Astrocyte of the cerebellum (primary cell): ENCODE results near the gene SCN3A.

ENCODE experiments used
- DNase-seq: peaks from one replicate; pipeline ENCODE4 v3.0.0-alpha.2; 2011; ENCODE audit warnings: low read depth
- H3K4me3 ChIP-seq: 2 replicates; pipeline ENCODE4 v1.5.1; 2011; ENCODE audit warnings: mild to moderate bottlenecking, low read depth, low read length, moderate library complexity
- in situ Hi-C: cut with HindIII; loops from 2 replicates; pipeline ENCODE4 v1.10.0; 2017; ENCODE audit warnings: low sequenced_read_pairs
- TF ChIP-seq, protein P1 (sequence below): IDR thresholded peaks from 2 replicates; pipeline ENCODE4 v1.5.1; 2012; ENCODE audit warnings: low read length, low read depth, moderate library complexity, mild to moderate bottlenecking; ENCODE audit errors: missing control alignments

SCN3A gene

DNA sequence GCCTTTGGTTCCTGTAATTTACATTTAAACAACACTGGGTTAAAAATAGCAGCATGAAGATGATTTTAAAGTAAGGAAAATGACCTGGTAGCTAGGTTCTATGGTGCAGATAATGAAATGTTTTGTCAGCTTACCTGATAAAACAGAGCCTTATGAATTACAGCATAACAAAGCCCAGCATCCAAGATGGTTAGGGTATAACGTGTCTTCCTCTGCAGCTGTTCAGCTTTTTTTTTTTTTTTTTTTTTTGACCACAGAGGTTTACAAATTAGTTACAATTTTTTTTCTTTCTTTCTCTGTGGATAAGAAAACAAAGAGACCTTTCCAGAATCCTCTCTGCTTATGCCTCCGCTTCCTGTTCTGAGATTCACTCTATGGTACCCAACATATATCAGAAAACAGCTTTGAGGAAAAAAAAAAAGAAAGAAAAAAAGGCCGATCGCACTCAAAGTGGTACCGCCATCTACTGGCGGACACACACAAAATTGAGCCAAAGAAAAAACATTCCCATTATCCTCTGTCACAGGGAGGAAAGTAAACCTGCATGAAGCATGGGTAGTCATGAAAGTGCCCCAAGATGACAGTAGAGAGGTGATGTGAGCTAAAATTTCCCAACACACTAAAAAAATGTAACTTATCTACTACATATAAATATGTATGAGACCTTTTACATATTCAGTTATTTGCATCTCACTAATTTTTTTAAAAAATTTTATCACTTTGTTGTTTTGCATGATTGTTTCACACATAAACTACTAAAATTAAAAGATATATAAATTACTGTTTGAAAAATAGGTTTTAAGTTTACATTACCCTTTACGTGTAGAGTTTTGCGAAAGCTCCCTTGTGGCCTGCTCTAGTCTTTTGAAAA is at the start of gene SCN3A:
TSS of gene SCN3A (minus strand) at position 362 of the 871 bp plus-strand sequence. CDS start 27,656 bp downstream, outside the sequence.
- peak within 1 kb of the TSS; percentile 16 for H3K4me3 ChIP-seq
- DNase-seq, result peak; percentile 39
- TF ChIP-seq, protein P1, sequence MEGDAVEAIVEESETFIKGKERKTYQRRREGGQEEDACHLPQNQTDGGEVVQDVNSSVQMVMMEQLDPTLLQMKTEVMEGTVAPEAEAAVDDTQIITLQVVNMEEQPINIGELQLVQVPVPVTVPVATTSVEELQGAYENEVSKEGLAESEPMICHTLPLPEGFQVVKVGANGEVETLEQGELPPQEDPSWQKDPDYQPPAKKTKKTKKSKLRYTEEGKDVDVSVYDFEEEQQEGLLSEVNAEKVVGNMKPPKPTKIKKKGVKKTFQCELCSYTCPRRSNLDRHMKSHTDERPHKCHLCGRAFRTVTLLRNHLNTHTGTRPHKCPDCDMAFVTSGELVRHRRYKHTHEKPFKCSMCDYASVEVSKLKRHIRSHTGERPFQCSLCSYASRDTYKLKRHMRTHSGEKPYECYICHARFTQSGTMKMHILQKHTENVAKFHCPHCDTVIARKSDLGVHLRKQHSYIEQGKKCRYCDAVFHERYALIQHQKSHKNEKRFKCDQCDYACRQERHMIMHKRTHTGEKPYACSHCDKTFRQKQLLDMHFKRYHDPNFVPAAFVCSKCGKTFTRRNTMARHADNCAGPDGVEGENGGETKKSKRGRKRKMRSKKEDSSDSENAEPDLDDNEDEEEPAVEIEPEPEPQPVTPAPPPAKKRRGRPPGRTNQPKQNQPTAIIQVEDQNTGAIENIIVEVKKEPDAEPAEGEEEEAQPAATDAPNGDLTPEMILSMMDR, result peak; percentile 78
- in situ Hi-C loops, result loop anchor here (25.0 kb wide), 1 partner anchor 192 kb away; no protein-coding TSS in a partner anchor

DNA sequence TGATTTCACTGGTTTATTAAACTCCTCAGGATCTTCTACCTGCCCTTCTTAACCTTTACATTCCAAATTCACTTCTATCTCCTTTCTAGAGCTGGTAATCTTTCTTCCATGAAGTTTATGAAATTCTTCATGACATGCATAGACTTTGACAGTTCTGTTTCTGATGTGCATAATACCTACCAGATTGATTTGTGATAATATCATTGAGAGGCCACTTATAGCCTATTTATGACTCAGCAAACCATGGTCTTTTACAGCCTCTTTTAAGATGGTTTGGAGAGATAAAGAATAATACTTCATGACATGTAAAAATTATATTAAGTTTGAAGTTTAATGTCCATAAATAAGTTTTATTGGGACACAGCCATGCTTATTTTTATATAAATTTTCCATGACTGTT is 49.3 kb upstream of the SCN3A start:
- TF ChIP-seq, protein P1, result no peak
- DNase-seq, result no peak
- in situ Hi-C loops, result no loop called here
- no peak overlapping the region for H3K4me3 ChIP-seq

DNA sequence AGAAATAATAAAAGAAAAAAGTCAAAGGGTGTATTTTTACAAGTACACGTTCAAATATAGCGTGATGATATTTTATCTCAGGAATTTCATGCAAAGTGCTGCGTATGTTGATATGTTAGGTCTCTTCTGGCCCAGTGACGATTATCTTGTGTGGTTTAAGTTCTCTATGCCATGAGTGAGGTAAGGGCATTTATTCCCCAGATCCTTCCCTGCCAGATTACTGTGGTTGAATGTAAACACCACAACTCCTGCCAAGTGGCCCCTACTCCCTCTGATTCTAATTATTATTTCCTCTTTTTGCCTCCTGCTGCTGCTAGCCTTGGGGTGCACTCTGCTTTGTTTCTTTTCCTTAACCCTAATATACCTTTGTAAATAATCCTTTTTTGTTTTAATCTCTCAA is 47.5 kb upstream of the SCN3A start:
- TF ChIP-seq, protein P1, result no peak
- no peak overlapping the region for H3K4me3 ChIP-seq
- in situ Hi-C loops, result no loop called here
- no peak for DNase-seq

DNA sequence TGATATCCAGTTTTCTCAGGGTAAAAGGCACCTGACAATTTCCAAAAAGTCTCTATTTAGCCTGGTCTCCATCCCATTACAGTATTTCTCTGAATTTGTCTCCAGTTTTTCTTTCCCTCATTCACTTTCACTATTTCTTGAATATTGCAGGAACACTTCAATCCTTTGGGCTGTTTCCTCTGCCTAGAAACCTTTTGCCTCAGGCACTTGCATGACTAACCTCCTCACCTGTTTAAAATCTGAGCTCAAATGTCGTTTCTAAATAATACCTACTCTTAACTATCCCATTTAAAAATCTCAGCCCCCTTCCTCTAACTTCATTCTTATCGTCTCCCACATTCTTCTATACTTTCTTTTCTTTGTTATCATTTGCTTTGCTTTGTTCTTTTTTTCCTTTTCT is 44.4 kb upstream of the SCN3A start:
- in situ Hi-C loops, result no loop called here
- H3K4me3 ChIP-seq, result no peak overlapping the region
- TF ChIP-seq, protein P1, result no peak
- DNase-seq, result no peak

DNA sequence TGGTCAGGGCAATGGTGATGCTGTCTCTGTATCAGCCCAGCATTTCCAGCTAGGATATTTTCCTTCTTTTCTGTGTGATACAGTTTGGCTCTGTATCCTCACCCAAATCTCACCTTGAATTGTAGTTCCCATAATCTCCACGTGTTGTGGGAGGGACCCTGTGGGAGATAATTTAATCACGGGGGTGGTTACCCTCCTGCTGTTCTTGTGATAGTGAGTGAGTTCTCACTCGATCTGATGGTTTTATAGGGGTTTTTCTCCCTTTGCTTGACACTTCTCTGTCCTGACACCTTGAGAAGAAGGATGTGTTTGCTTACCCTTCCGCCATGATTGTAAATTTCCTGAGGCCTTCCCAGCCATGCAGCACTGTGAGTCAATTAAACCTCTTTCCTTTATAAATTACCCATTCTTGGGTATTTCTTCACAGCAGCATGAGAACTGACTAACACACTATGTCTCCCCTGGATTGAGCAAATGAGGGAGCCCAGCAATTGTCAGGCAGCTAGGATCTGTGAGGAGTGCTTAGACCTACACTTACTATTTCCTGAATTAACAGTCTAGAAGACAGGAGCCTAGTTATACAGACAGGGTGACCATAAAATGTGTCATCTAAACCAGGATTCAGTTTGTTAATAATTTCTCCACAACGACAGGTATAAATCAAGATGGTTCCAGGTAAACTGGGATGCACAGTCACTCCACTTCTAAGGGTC is 41.4 kb upstream of the SCN3A start:
- in situ Hi-C loops, result no loop called here
- no peak overlapping the region for H3K4me3 ChIP-seq
- TF ChIP-seq, protein P1, result no peak
- no peak for DNase-seq

DNA sequence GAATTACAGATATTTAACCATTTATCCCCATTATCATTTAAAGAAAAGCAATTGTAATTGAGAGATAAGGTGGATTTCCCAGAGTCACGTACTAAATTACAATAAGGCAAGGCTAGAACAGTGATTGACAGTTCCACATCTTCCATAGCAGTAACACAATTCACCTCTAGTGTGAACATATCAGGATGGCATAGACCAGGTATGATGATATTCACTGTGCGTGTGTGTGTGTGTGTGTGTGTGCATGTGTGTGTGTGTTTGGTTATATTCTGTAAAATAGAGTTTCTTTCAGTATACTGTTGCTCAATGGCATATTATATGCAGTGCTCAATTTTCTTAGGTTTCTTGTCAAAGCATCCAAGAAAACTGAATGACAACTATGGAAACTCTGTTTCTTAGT is 37.1 kb upstream of the SCN3A start:
- H3K4me3 ChIP-seq, result no peak overlapping the region
- DNase-seq, result no peak
- in situ Hi-C loops, result no loop called here
- TF ChIP-seq, protein P1, result no peak
